Natural killer cell treated with Interleukin-12 subunit alpha and Interleukin-12 subunit beta and Interleukin-15 and Interleukin-18, amount 100 ng/mL, for 72 hours (primary cell): Measurements from ENCODE around the gene TBC1D2B. TPM values are rescaled to one million over a fixed set of nuclear protein-coding genes. Genes with fewer than 3 reads are reported as not detected.
"Not testable (repeated sequence)": the region's sequence is repeated elsewhere in the genome, so short reads cannot be mapped to it uniquely, and the experiment has no call there.

ENCODE experiments used
- ATAC-seq, 2 donors: fragments of 150-1000 bp; cut with Tn5 transposase in 1 of 2; sonication (Bioruptor Pico), chemical (Tn5 transposase) in 1 of 2; 2 replicates each; pipeline ENCODE4 v1.10.0; 2021
- DNase-seq: peaks from one replicate; pipeline ENCODE4 v3.0.0; 2022; ENCODE audit warnings: low spot score
- H3K27ac Mint-ChIP-seq, 2 donors: 1 replicate in 1 of 2; 2 replicates in 1 of 2; pipeline ENCODE4 v1.8.0; 2022; ENCODE audit warnings: mixed read lengths in 2 of 2, mild to moderate bottlenecking in 1 of 2, moderate library complexity in 1 of 2
- H3K27me3 Mint-ChIP-seq, 2 donors: 1 replicate in 1 of 2; 2 replicates in 1 of 2; pipeline ENCODE4 v1.8.0; 2022; ENCODE audit warnings: mixed read lengths in 2 of 2
- H3K36me3 Mint-ChIP-seq: one replicate; pipeline ENCODE4 v1.8.0; 2022; ENCODE audit warnings: mixed read lengths
- H3K4me1 Mint-ChIP-seq, 2 donors: 1 replicate in 1 of 2; 2 replicates in 1 of 2; pipeline ENCODE4 v1.8.0; 2022; ENCODE audit warnings: low read depth in 2 of 2, mixed read lengths in 2 of 2, mild to moderate bottlenecking in 1 of 2
- H3K4me3 Mint-ChIP-seq: one replicate; pipeline ENCODE4 v1.8.0; 2022; ENCODE audit warnings: mixed read lengths
- H3K9me3 Mint-ChIP-seq: 2 replicates; pipeline ENCODE4 v1.8.0; 2022; ENCODE audit warnings: mixed read lengths
- total RNA-seq, 2 donors: library from RNA; stranded (reverse); gene quantifications; one replicate each; pipeline ENCODE4 v1.2.3, GENCODE V29; 2022

Gene TBC1D2B
- total RNA-seq, 2 donors from 2014 or later: 54.1 to 97.0 TPM

DNA sequence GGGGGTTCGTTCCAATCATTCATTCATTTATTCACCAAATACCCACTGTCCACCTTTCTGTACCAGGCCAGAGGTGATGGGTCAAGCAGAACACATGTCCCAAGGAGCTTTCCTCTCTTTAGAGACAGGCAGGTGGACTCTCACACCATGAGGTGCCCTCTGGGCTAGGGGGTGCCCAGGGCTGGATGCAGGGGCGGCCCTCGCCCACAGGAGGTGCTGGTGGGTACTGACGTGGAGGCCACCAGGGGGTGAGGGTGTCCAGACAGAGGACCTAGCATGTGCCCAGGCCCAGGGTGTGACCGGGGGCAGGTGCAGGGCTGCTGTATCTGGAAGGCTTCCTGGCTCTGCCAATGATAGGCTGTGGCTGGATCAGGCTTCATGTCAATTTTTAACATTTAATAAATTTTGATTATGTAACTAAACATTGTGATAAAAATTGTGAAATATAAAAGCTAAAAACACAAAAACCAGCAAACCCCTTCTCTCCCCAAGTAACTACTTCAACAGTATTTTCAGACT lies 124.5 kb downstream of the TBC1D2B start:
- H3K9me3 Mint-ChIP-seq, H3K36me3 Mint-ChIP-seq, H3K27me3 Mint-ChIP-seq: not testable (repeated sequence)

DNA sequence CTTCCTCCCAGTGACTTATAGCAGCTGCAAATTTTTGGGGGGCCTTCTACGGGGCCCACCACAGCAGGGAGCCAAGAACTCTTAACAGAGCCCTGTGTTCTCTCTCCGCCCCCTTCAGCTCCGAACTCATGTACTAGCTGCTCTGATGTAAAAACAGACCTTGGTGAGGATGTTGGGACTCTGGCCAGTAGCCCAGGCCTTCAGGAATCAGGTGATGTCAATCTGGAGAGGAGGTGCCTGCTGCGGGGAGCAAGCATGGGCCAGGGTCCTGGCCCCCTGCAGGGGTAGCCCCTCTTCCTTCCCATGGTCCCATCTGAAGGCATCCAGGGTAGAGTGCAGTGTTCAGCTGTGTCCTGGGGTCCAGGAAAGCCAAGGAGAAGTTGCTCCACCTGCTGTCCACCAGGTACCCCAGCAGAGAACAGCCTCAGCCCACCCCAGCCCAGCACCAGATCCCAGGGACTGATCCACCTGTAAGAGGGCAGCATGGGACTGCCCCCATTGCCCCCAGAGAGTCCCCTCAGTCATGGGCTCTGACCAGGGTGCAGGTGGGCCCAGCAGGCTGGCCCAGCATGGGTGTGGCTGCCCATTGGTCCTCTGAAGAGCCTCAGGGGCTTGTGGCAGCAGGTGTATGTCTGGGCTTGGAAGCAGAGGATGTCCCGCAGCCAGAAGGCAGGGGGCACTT lies 126.3 kb downstream of the TBC1D2B start:
- not testable (repeated sequence) for H3K27me3 Mint-ChIP-seq, H3K36me3 Mint-ChIP-seq, DNase-seq, H3K4me3 Mint-ChIP-seq, H3K27ac Mint-ChIP-seq, H3K9me3 Mint-ChIP-seq
- H3K4me1 Mint-ChIP-seq: peaks cover 9 to 15% of the 10 kb centered on the region in 2 donors
- peak in 1 of 2 donors; percentile 22 for ATAC-seq

More for the DNA sequence above, 124.5 kb downstream of the TBC1D2B start:
- not testable (repeated sequence) for H3K4me3 Mint-ChIP-seq, DNase-seq, ATAC-seq
- H3K27ac Mint-ChIP-seq: peak overlapping the region in 1 of 2 donors; percentile 39
- H3K4me1 Mint-ChIP-seq: peaks cover 9 to 15% of the 10 kb centered on the region in 2 donors

DNA sequence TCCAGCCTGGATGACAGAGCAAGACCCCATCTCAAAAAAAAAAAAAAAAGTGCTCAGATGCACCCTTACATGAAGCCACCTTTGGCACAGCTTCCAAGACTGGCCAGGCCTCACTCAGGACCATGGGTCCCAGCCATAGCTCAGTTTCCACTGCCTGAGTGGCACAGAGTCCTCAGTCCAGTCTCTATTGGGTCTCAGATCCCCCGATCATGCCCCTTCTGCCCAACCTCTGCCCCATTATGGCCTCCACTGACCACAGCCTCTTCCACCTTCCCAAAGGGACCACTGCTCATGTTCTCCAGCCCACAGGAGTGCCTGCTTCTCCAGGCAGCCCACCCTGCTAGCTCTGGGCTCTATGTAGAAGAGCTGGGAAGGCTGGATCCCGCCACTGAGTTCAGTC lies 127.0 kb downstream of the TBC1D2B start:
- peaks cover 9 to 13% of the 10 kb centered on the region in 2 donors for H3K4me1 Mint-ChIP-seq
- not testable (repeated sequence) for H3K9me3 Mint-ChIP-seq

DNA sequence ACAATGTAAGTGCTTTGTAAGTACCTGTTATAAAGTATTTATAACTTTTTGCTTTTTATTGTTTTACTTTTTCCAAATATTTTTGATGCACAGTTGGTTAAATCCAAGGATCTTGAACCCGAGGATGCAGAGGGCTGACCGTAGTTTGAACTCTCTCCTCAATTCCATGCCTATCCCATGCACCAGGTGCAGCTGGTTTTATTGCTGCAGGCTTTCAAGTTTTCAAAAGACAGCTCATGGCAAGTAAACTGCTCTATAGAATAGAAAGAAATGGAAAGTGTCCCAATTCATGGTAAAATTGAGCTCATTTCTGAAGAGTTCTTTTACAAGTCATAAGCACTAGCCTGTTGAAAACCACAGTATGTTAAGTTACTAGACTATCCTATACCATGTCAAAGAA lies 131.9 kb downstream of the TBC1D2B start:
- H3K36me3 Mint-ChIP-seq: no peaks in the 10 kb centered on the region
- DNase-seq: no peak
- no peaks in the 10 kb centered on the region for H3K9me3 Mint-ChIP-seq
- ATAC-seq: no peak
- no peak overlapping the region for H3K27ac Mint-ChIP-seq
- H3K27me3 Mint-ChIP-seq: peaks cover 4 to 18% of the 10 kb centered on the region in 2 donors
- H3K4me3 Mint-ChIP-seq: no peak overlapping the region
- peaks cover 0 to 6% of the 10 kb centered on the region in 2 donors for H3K4me1 Mint-ChIP-seq

More for the DNA sequence above, 127.0 kb downstream of the TBC1D2B start:
- not testable (repeated sequence) for H3K4me3 Mint-ChIP-seq, H3K27me3 Mint-ChIP-seq, H3K36me3 Mint-ChIP-seq, H3K27ac Mint-ChIP-seq, ATAC-seq, DNase-seq

Other genes starting within 250 kb of the TBC1D2B start
- gene SH2D7, start 14.8 kb upstream of the TBC1D2B start, total RNA-seq: not detected
- 1 to 10 TPM in 1 of 2 donors, under 1 TPM in 1; 0.67 to 1.8 TPM for gene CIB2, start 53.7 kb upstream of the TBC1D2B start, total RNA-seq
- gene IDH3A, start 71.7 kb upstream of the TBC1D2B start, total RNA-seq: 100 to 1,000 TPM; 135 to 169 TPM
- gene ACSBG1, start 156.9 kb upstream of the TBC1D2B start, total RNA-seq: under 1 TPM in 1 of 2 donors, not detected in 1; 0.31 TPM
- gene DNAJA4, start 186.9 kb upstream of the TBC1D2B start, total RNA-seq: 10 to 100 TPM; 35.2 to 50.4 TPM
- 10 to 100 TPM; 40.7 to 50.0 TPM for gene SKIC8, start 221.9 kb upstream of the TBC1D2B start, total RNA-seq